Stimulated activated CD8-positive, alpha-beta memory T cell treated with anti-CD3 and anti-CD28 coated beads, Interleukin-15, amount 100 ng/mL, for 1 hour (primary cell): Measurements from ENCODE around the gene OPHN1.

Source experiments
- DNase-seq: peaks from one replicate; pipeline ENCODE4 v3.0.0-alpha.2; 2020; ENCODE audit warnings: low read depth

Gene OPHN1, protein sequence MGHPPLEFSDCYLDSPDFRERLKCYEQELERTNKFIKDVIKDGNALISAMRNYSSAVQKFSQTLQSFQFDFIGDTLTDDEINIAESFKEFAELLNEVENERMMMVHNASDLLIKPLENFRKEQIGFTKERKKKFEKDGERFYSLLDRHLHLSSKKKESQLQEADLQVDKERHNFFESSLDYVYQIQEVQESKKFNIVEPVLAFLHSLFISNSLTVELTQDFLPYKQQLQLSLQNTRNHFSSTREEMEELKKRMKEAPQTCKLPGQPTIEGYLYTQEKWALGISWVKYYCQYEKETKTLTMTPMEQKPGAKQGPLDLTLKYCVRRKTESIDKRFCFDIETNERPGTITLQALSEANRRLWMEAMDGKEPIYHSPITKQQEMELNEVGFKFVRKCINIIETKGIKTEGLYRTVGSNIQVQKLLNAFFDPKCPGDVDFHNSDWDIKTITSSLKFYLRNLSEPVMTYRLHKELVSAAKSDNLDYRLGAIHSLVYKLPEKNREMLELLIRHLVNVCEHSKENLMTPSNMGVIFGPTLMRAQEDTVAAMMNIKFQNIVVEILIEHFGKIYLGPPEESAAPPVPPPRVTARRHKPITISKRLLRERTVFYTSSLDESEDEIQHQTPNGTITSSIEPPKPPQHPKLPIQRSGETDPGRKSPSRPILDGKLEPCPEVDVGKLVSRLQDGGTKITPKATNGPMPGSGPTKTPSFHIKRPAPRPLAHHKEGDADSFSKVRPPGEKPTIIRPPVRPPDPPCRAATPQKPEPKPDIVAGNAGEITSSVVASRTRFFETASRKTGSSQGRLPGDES

DNA sequence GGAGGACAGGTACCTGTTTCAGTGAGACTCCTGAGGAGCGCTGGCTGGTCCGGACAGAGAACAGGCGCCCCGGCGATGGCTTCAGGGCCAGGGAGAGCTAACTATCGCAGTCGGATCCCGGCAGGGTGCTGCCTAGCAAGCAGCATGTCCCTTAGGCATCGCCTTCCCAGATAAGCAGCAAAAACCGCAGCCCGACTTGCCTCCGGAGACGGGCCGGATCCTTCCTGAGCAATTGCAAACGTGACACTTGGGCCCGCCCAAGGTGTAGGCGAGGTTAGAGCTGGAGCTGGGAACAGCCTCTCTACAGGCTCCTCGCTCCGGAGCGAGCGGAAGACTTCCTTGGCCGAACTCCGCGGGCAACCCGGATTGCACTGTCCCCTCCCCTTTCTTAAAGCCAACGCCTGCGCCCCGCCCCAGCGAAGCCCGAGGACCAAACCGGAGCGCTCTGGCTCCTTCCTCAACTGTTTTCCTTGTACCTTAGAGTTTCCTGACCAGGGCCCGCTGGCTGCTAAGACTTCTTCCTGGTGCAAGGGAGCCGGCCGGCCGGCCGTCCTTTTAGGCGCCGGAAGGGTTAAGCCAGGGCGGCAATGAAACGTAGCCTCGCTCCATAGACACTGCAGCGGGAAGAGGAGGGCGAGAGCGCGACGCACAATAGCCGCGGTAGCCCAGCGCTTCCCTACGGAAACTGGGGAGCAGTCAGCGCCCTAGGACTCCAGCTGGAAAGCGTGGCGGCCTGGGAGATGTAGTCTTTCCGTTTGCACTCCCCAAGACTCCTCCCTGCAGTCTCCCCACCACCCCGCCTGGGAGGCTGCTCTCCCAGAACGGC lies at the start of gene OPHN1:
OPHN1 (minus strand) TSS at position 341 of the 826 bp plus-strand sequence. CDS start 475 bp downstream, outside the sequence.
- DNase-seq = no peak

DNA sequence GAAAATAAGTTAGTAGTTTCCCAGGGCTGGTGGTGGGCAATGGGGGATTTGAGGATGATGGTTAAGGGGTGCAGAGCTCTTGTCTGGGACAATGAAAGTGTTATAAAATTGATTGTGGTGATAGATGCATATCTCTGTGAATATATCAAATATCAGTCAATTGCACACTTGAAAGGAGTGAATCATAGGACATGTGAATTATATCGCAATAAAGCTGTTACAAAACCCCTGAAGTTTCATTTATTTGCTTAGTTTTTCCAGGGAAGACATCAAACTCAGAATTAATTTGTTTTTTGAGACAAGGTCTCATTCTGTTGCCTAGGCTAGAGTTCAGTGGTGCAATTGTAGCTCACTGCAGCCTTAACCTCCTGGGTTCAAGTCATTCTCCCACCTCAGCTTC lies 47.7 kb upstream of the OPHN1 start:
- DNase-seq = no peak

DNA sequence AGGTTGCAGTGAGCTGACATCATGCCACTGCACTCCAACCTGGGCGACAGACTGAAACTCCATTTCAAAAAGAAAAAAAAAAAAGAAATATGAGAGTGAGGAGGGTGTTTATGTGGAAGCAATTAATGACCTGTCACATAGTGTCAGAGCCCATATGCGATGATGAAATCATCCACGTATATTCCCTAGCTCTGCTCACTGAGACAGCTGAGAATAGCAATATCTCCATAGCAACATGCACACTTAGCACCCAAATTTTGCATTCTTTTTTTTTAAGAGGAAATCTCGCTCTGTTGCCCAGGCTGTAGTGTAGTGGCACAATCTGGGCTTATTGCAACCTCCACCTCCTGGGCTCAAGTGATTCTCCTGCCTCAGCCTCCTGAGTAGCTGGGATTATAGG lies 31.5 kb upstream of the OPHN1 start:
- DNase-seq = no peak

DNA sequence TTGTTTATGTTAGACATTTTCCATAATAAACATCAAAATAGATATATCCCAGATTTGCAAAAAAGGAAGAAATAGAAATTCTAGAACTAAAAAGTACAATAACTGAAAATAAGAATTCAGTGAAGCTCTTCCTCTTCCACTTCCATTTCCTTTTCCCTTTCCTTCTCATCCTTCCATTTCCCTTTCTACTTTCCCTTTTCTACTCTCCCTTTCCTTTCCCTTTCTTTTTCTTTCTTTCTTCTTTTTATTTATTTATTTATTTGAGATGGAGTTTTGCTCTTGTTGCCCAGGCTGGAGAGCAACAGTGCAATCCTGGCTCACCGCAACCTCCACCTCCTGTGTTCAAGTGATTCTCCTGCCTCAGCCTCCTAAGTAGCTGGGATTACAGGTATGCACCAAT lies 30.6 kb upstream of the OPHN1 start:
- DNase-seq = no peak

DNA sequence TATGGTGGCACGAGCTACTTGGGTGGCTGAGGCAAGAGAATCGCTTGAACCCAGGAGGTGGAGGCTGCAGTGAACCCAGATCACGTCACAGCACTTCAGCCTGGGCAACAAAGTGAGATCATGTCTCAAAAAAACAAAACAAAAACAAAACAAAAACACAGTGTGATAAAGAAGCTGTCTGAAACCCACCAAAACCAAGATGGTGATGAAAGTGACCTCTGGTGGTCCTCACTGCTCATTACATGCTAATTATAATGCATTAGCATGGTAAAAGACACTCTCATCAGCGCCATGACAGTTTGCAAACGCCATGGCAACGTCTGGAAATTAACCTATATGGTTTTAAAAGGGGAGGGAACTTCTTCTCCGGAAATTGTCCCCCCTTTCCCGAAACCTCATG lies 29.4 kb upstream of the OPHN1 start:
- DNase-seq = no peak

DNA sequence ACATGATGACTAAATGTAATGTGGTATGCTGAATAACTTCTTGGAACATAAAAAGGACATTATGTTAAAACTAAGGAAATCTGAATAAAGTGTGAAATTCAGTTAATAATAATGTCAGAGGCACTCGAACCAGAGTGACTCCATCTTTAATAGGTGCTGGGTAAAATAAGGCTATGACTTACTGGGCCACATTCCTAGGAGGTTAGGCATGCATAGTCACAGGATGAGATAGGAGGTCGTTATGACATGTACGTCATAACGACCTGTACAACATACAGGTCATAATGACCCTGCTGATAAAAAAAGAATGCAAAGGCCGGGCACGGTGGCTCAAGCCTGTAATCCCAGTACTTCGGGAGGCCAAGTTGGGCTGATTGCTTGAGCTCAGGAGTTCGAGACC lies 28.9 kb upstream of the OPHN1 start:
- DNase-seq = no peak

DNA sequence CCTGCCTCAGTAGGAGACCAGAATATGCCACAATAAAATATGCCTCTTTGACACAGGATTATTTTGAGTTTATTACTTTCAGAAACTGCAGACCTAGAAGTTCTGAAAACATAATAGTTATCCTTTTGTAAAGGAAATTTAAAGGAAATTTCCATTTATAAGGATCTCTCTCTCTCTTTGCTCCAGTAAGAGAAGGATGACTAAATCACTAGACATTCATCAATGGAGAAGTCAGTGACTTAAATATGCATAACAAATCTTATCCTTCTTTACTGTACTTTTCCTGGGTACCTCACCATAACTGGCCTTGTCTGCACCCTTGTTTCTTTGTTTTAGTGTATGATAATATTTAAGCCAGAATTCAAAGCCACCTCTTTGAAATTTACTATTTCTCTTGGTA lies 28.3 kb upstream of the OPHN1 start:
- DNase-seq = no peak

DNA sequence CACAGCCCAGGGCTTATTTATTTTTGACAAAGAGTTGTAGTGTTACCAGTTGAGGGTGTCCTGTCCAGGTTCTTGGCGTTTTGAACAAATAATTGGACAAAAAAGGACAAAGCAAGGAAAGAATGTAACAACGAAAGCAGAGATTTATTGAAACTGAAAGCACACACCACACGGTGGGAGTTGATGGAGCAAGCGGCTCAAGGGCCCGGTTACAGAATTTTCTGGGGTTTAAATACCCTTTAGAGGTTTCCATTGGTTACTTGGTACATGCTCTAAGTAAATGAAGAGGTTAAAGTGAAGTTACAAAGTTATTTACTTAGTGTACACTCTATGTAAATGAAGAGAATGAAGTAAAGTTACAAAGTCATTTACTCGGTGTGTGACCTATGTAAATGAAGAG lies 27.8 kb upstream of the OPHN1 start:
- DNase-seq = no peak

DNA sequence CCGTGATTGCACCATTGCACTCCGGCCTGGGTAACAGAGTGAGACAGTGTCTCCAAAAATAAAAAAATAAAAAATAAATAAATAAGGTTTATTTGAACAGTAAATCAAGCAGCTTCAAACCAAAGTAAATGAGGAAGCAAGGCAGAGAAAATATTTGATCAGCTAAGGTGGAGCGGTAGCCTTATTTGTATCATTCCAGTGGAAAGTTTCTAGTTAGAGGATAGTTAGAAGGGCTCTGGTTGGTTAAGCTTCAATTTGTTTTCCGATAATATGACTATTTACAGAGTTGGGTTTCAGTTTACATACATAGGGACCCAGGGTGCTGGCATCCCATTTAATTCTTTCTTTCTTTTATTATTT lies 21.8 kb upstream of the OPHN1 start:
- DNase-seq = no peak

DNA sequence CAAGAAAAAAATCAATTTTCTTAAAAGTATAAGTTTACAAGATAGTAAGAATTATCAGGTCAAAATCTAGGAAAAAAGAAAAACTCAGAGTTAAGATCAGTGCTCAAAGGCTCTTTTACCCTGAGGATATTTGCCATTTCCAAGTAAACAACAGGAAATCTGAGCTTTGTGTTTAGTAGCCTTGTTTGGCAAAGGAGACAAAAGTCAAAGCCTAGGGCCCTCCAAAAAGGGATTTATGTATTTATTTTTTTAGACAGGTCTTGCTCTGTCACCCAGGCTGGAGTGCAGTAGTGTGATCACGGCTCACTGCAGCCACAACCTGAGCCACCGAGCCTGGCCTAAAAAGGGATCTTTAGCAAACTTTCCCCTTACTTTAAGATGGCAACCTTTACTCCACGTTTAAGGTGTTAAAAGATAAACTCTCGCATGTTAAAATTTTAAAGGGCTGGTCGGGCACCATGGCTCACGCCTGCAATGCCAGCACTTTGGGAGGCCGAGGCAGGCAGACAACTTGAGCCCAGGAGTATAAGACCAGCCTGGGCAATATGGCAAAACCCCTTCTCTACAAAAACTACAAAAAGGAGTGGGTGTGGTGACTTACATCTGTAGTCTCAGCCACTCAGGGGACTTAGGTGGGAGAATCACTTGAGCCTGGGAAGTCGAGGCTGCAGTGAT lies 21.3 kb upstream of the OPHN1 start:
- no peak for DNase-seq

DNA sequence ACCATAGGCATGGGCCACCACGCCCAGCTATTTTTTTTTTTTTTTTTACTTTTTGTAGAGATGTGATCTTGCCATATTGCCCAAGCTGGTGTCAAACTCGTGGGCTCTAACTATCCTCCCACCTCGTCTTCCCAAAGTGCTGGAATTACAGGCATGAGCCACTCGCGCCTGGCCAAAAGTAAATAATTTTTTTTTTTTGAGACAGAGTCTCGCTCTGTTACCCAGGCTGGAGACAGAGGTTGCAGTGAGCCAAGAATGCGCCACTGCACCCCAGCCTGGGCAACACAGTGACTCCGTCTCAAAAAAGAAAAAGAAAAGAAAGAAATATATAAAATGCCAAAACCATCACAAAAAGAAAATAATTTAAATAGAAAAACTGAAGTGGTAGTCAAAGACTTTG lies 18.4 kb upstream of the OPHN1 start:
- no peak for DNase-seq

DNA sequence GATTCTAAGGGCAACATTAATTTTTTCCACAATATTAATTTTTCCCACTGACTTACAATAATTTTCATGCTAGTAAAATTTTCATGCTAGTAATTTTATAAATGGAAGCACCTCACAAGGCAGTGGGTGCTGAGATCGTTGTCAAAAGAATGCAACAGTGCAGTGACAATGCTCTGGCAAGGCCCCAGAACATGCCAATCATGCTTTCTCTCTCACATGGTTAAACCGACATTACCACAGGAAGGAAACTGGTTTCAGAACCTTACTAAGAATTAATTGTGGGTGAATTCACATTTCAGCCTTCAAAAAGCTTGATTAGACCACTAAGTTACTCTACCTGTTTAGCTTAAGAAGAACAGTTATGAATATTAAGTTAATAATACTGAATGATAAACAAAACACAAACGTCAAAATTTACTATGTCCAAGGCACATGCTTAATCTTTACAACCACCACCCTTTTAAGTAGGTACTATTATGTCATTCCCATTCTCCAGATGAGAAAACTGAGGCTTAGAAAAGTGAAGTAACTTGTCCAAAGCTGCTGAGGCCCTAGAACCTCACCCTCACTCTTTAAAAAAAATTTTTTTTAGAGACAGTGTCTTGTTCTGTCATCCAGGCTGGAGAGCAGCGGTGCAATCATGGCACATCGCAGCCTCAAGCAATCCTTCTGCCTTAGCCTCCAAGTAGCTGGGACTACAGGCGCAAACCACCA lies 10.0 kb upstream of the OPHN1 start:
- DNase-seq = no peak

DNA sequence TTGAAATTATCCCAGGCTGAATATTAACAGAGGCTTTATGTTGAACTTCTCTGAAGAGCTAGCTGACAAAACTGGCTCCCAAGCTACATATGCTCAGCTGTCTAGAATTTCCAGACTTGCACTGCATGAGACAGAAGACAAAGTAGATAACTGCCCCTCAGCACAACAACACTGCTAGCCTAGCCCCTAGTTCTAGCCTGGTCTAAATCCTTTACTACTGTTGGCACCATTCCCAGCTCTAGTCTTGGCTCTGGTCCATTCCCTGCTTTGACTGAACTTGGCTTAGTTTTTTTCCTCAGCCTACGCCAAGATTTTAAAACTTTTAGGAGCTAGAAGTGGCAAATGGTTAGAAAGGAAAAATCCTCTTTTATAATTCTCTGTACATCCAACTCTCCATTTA lies 7.6 kb upstream of the OPHN1 start:
- no peak for DNase-seq

DNA sequence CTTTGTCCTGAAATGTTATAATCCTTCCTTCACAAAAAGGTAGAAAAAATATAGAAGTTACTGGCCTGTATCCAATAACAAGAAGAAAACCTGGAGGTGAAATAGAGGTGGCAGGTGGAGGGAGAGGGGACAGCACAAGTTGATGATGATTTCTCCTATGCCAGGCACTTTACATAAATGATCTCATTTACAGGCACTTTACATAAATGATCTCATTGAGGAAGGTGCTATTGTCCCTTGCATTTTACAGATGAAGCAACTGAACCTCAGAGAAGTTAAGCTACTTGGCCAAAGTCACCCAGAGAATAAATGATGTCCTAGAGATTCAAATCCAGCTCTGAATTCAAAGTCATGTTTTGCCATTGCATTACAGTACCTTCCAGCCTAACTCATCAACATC lies 7.1 kb upstream of the OPHN1 start:
- no peak for DNase-seq

DNA sequence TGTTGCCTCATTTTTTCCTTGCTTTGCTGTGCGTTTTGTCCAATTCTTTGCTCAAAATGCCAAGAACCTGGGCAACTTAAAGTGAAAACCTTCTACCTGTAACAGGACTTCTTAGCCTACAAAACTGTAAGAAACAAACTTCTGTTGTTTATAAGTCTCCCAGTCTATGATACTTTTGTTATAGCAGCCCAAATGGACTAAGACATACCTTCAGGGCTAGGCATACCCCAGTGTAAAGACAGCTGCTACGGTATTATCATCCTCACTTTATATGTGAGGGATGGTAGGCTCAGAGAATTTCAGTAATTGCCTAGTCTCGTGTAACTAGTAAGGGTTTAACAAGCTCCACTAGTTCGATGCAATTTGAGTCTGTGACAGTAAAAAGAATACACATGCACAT lies 6.0 kb upstream of the OPHN1 start:
- no peak for DNase-seq

DNA sequence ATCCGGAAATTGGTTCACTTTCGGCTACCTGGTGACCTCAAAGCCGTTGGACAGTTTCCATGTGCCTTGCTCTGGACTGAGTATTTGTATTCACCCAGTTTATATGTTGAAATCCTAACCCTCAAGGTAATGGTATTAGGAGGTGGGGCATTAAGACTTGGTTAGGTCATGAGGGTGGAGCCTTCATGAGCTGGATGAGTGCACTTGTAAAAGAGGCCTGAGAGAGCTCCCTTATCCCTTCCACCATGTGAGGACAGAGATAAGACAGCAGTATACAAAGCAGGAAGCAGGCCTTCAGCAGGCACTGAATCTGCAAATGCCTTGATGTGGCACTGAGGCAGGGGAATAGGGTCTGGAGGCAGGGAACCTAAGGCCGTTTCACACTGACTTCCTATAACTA lies 5.3 kb upstream of the OPHN1 start:
- no peak for DNase-seq

DNA sequence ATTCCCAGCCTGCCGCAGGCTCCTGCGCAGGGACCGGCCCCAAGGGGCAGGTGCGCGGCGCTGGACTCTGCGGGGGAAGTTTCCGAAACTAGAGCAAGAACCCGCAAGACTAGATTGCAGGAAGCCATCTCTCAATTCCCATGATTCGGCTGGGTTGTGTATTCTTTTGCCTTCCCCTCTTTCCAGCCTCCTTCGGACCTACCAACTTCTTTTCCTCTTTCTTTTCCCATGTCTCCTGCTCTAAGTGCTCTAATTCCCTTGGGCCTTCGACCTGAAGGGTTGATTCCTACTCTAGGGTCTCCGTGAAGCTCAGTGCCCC lies 645 bp upstream of the OPHN1 start:
- no peak for DNase-seq

DNA sequence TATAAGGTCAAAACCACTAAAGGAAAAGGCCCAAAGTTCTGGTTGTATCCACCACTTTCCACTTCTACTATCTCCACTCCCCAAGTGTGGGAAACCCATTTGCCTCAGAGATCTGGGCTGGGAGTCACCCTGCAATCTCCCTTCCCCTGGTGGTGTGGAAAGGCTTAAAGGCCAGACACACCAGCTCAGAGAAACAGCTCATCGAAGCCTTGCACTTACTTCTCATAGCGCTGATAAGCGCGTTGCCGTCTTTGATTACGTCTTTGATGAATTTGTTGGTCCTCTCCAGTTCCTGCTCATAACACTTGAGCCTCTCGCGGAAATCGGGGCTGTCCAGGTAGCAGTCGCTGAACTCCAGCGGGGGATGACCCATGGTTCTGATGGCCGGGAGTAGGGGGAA lies 647 bp downstream of the OPHN1 start:
- no peak for DNase-seq

DNA sequence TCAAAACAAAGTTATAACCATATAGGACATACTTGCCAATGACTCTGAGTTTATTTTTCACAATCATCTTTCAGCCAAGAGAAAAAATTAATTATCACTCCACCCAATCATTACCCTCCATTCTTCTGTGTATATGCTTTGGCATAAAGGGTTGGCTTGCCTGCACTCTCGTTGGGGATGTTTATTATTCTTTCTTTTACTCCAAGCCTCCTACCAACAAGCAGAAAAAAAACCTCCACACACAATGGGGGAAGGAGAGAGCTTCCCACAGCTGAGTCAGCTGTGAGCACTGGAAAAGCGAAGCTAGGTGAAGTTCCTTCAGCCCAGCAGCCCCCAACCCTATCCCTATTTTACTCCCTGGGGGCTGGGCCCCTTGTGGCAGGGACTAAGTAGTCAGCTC lies 1.5 kb downstream of the OPHN1 start:
- no peak for DNase-seq

DNA sequence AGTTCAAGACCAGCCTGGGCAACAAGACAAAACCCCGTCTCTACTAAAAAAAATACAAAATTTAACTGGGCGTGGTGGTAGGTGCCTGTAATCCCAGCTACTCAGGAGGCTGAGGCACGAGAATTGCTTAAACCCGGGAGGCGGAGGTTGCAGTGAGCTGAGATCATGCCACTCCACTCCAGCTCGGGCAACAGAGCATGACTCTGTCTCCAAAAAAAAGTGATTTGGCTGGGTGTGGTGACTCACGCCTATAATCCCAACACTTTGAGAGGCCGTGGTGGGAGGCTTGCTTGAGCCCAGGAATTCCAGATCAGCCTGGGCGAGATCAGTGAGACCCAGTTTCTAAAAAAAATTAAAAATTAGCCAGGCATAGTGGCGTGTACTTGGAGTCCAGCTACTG lies 4.1 kb downstream of the OPHN1 start:
- no peak for DNase-seq

DNA sequence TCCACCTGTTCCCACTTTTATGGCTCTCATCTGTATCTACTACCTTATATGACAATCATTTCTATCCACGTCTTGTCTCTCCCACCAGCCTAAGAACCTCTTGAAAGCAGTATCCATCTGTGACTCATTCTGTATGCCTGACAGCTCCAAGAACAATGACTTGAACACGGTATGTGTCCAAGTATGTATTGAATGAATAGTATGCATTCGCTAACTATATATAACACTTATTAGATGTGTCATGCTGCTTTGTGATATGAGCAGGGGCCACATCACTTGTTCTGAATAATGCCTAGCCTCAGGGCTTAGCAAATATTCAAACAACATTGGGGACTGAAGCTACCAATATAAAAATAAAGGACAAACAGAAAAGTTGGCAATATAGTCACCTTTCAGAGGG lies 4.9 kb downstream of the OPHN1 start:
- DNase-seq = no peak

DNA sequence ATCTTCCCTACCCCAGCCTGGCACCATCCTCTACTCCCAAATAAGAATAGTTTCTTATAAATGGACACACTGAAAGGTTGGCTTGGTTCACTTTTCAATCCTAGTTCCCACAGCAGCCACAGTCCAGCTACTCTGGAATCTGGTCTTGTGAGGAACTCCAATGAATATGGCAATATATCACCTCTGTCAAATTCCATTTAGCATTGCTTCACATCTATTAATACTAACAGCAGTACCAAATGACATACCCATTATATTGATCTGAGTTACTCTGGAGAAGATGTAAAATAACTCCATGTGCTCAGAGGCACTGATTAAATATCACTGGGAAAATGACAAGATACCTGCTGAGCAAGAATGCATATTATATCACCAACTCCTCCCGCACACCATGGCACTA lies 8.6 kb downstream of the OPHN1 start:
- no peak for DNase-seq
